Measurements from ENCODE around the gene ELMOD3. TPM values are rescaled to one million over a fixed set of nuclear protein-coding genes. Genes with fewer than 3 reads are reported as not detected.

ELMOD3 gene
- polyA plus RNA-seq, 2 of the 4 experiments (the other 2 are of a cell fraction), result 17.8 to 29.9 TPM

DNA sequence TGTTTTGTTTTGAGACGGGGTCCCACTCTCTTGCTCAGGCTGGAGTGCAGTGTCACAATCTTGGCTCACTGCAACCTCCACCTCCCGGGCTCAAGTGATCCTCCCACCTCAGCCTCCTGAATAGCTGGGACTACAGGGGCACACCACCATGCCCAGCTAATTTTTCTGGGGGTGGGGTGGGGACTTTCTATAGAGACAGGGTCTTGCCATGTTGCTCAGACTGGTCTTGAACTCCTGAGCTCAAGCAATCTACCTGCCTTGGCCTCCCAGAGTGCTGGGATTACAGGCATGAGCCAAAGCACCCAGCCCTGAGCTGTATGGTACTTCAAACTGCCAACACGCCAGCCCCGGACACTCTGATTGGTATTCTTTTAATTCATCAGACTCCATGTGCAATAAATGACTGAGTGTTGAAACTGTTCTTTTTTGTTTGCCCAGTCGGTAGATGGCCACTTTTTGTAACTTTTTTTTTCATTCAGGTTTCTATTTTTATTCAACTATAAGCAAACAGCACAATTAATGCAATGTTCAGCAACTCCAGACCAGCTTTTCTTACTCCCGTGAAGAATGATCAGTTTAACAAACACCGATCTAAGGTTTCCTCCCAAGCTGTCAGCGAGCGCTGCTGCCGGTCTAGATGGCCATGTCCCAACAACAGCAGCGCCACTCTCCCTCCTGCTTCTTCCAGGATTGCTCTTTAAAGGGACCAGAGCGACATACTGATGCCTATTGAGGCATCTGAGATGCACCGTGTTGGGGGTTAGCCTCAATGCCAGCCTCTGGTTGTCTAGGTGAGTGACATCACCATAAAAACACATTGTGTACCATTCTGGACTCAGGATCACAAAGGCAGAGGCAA is 14.3 kb upstream of the ELMOD3 start:
- Histone ChIP-seq H3K27ac (no peak overlapping the region), H3K4me3 (no peak overlapping the region), H3K9me3 (no peaks in the 10 kb centered on the region), H3K4me2 (peak overlapping the region; percentile 29; the same call in 1 of the 3 replicates), H3K4me1 (no peaks in the 10 kb centered on the region)
- POLR2A ChIA-PET, result interaction anchor here (0.6 to 1.2 kb wide), 3 partner anchors 13 to 222 kb away, joined by 3 to 6 read pairs (median 5); partner anchors contain the start of gene TGOLN2
- FAIRE-seq, result no peak
- TF ChIP-seq SMC3 (IDR thresholded peaks at IDR 0.05), result no peak
- TF ChIP-seq EHF (CRISPR knock-in tag; IDR thresholded peaks at IDR 0.05), result no peak
- no peak for TF ChIP-seq NFE2L2 (conservative IDR thresholded peaks at IDR 0.05; ENCODE audit: low read length)
- TF ChIP-seq, protein P1, sequence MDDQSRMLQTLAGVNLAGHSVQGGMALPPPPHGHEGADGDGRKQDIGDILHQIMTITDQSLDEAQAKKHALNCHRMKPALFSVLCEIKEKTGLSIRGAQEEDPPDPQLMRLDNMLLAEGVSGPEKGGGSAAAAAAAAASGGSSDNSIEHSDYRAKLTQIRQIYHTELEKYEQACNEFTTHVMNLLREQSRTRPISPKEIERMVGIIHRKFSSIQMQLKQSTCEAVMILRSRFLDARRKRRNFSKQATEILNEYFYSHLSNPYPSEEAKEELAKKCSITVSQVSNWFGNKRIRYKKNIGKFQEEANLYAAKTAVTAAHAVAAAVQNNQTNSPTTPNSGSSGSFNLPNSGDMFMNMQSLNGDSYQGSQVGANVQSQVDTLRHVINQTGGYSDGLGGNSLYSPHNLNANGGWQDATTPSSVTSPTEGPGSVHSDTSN (IDR thresholded peaks at IDR 0.05), result no peak
- TF ChIP-seq RARB (CRISPR knock-in tag; IDR thresholded peaks at IDR 0.05), result no peak
- no peak for TF ChIP-seq HOXB5 (CRISPR knock-in tag; IDR thresholded peaks at IDR 0.05)
- TF ChIP-seq RNF2 (IDR thresholded peaks at IDR 0.05; ENCODE audit: borderline replicate concordance, low read depth), result no peak
- no peak for TF ChIP-seq EP300 (IDR thresholded peaks at IDR 0.05)
- TF ChIP-seq MYC (IDR thresholded peaks at IDR 0.05; ENCODE audit: borderline replicate concordance, low read length), result no peak
- no peak for TF ChIP-seq RFX5 (IDR thresholded peaks at IDR 0.05)
- TF ChIP-seq HDAC2 (IDR thresholded peaks at IDR 0.05), result no peak
- TF ChIP-seq TFCP2L1 (CRISPR knock-in tag; IDR thresholded peaks at IDR 0.05), result no peak
- TF ChIP-seq CBX8 (IDR thresholded peaks at IDR 0.05), result no peak
- no peak for TF ChIP-seq GATA3 (IDR thresholded peaks at IDR 0.05; ENCODE audit: borderline replicate concordance)
- TF ChIP-seq HEYL (CRISPR knock-in tag; IDR thresholded peaks at IDR 0.05), result no peak
- no peak for TF ChIP-seq EHMT2 (IDR thresholded peaks at IDR 0.05; ENCODE audit: low read depth)
- TF ChIP-seq JUN (IDR thresholded peaks at IDR 0.05), result no peak
- no peak for TF ChIP-seq POLR2A (IDR thresholded peaks at IDR 0.05; ENCODE audit: low read length)
- no peak for TF ChIP-seq CEBPB (IDR thresholded peaks at IDR 0.05)
- CTCF ChIA-PET, result interaction anchor here (0.7 to 2.1 kb wide), 8 partner anchors 9 to 274 kb away, joined by 3 to 6 read pairs (median 4); partner anchors contain the start of genes ELMOD3 and TGOLN2
- 41% methylated on average over 13 of the region's 13 CpGs for WGBS (ENCODE audit: missing lambda C conversion rate)
- no peak for DNase-seq (ENCODE audit: low read depth in 1 of 2, low spot score in 1 of 2)
- ATAC-seq, result peak; percentile 11 to 29; a peak in 3 of 6 replicates

DNA sequence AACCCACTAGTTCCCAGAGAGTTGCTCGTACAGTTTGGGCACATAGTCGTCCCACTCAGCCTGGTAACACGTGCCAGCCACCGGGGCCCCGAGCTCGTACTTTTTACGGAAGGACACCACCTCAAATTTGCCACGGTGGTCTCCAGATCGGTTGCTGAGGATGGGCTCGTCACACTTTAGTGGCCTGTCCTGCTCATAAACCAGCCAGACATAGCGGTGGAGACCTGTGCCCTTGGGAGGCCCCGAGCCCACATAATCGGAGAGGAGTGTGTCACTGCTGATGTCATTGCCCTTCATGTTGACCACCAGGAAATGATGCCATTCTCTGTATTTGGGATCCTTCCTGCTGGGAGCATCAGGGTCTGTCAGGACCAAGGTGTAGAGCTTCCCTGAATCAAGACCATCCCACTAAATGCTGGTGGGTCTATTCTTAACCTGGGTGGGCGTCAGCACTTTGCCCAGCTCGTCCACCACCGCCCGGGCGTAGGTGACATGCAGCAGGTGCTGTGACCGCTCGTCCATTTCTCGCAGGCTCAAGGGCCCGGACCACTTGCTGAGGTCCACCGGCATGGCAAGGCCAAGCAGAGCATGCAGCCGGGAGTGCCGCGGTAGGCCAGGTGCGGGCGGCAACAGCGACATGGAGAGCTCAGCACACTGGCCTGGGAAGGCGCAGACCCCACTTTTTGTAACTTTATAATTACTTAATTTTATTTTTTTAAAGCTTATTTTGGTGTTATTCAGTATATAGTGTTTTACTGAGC is 13.1 kb upstream of the ELMOD3 start:
- H3K4me2 ChIP-seq, result no peak overlapping the region
- no peaks in the 10 kb centered on the region for H3K9me3 ChIP-seq
- ATAC-seq (no peak), DNase-seq (ENCODE audit: low read depth in 1 of 2, low spot score in 1 of 2) (no peak), FAIRE-seq (no peak)
- no peak overlapping the region for H3K4me3 ChIP-seq
- 96% methylated on average over 30 of the region's 30 CpGs for WGBS (ENCODE audit: missing lambda C conversion rate)
- H3K4me1 ChIP-seq, result no peaks in the 10 kb centered on the region
- no peak overlapping the region for H3K27ac ChIP-seq
- ChIA-PET CTCF (interaction anchor here (0.9 to 2.1 kb wide), 6 partner anchors 9 to 78 kb away, joined by 3 to 6 read pairs (median 4); partner anchors contain the start of genes ELMOD3, RETSAT and TGOLN2), POLR2A (interaction anchor here (0.7 kb wide), 1 partner anchor 10 kb away, joined by 3 read pairs; no protein-coding TSS in a partner anchor)
- no peak for TF ChIP-seq TFCP2L1 (CRISPR knock-in tag; IDR thresholded peaks at IDR 0.05)
- TF ChIP-seq HOXB5 (CRISPR knock-in tag; IDR thresholded peaks at IDR 0.05), result no peak
- TF ChIP-seq, protein P1 (IDR thresholded peaks at IDR 0.05), result no peak
- 0 out of 2 replicates have a peak, but pooled peaks have one; percentile 5 for TF ChIP-seq POLR2A (IDR thresholded peaks at IDR 0.05; ENCODE audit: low read length)
- no peak for TF ChIP-seq BHLHE40 (IDR thresholded peaks at IDR 0.05; ENCODE audit: low read depth, low read length)
- TF ChIP-seq ZSCAN20 (CRISPR knock-in tag; IDR thresholded peaks at IDR 0.05), result no peak
- TF ChIP-seq HDAC2 (IDR thresholded peaks at IDR 0.05), result no peak
- no peak for TF ChIP-seq MAZ (IDR thresholded peaks at IDR 0.05; ENCODE audit: borderline replicate concordance, low read depth, low read length)
- TF ChIP-seq ZFP36 (IDR thresholded peaks at IDR 0.05; ENCODE audit: borderline replicate concordance, partially characterized antibody), result no peak

All from A549 (cell line).